Thyroid gland (tissue), 4 donors: ENCODE results near the gene KDSR.

Source experiments
- CTCF ChIP-seq, 6 experiments: fragments of 200-600 bp in 3 of 6; fragments of 450-650 bp in 3 of 6; sonication (generic) in 3 of 6; IDR thresholded peaks; one replicate each; pipeline ENCODE4 v1.5.1; 2016 to 2019; ENCODE audit warnings: antibody characterized with exemption in 6 of 6, mild to moderate bottlenecking in 2 of 6, inconsistent platforms in 1 of 6, moderate library complexity in 1 of 6
- POLR2A ChIP-seq, 2 donors: fragments of 450-650 bp; IDR thresholded peaks; one replicate each; pipeline ENCODE4 v1.6.1; 2017; ENCODE audit warnings: antibody characterized with exemption in 2 of 2, mild to moderate bottlenecking in 2 of 2, moderate library complexity in 1 of 2

DNA sequence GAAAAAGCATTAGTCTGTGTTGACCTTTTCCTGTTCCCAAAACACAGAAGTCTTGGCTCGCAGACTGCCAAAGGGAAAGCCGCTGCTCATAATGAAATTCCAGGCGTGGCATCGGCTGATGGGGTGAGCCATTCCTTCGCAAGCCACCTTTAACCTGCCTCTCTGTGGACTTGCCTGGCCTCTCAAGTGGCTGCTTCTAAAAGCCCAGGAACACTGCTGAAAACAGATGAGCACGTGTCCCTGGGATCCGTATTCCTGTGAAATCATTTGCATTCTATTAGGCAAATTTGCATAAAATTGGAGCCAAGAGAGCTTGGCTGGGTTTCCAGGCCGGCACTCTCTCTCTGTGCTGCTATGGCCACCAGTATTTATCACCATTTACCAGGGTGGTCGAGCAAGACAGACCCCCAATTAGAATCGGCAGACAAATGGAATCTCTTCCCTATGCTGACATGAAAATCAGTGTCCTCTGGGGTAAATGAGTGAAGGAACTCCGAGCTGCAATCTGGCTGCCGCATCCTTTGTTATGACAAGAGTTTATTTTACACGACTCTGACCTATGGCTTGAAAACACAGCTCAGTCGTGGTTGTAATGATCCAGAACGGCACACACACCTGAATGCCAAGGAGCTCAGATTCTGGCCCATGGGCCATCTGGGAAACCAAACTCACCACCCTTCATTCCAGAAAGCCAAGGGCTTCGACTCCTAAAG, 69.2 kb downstream of the KDSR start:
- TF ChIP-seq CTCF (IDR thresholded peaks at IDR 0.05) (no peak), POLR2A (IDR thresholded peaks at IDR 0.05) (no peak)
